OCI-LY3 (cell line): ENCODE results near the gene GRK1.

Experiments used
- H2AFZ ChIP-seq: fragments of 200-600, 300-600 bp; shearing (Covaris generic); 2 replicates; pipeline ENCODE4 v1.6.0; 2014; ENCODE audit warnings: antibody characterized with exemption, low read depth, low read length
- H3K27ac ChIP-seq: fragments of 200-600, 300-600 bp; sonication (generic); 2 replicates; pipeline ENCODE4 v1.5.1; 2014; ENCODE audit warnings: mild to moderate bottlenecking, low read length, moderate library complexity, mixed read lengths
- H3K27me3 ChIP-seq: fragments of 200-600, 300-600 bp; sonication (generic); 2 replicates; pipeline ENCODE4 v1.6.1; 2014; ENCODE audit warnings: low read depth, low read length, mixed read lengths
- H3K36me3 ChIP-seq: fragments of 200-600, 300-600 bp; sonication (generic); replicated peaks from 2 replicates; pipeline ENCODE3; 2014; ENCODE audit warnings: low read depth, low read length, mixed read lengths
- H3K4me1 ChIP-seq: fragments of 300-600, 200-600 bp; sonication (generic); 2 replicates; pipeline ENCODE4 v1.6.1; 2014; ENCODE audit warnings: low read length, mixed read lengths
- H3K4me2 ChIP-seq: fragments of 200-600, 300-600 bp; sonication (generic); 2 replicates; pipeline ENCODE4 v1.6.1; 2014; ENCODE audit warnings: low read length, mixed read lengths
- H3K4me3 ChIP-seq: fragments of 300-600, 200-600 bp; sonication (generic); 2 replicates; pipeline ENCODE4 v1.5.1; 2014; ENCODE audit warnings: antibody characterized with exemption, mild to moderate bottlenecking, low read length, moderate library complexity
- H3K79me2 ChIP-seq: fragments of 300-600, 200-600 bp; shearing (Covaris generic); 2 replicates; pipeline ENCODE4 v1.6.1; 2014; ENCODE audit warnings: mild to moderate bottlenecking, low read length, mixed read lengths
- H3K9ac ChIP-seq: fragments of 300-600, 200-600 bp; shearing (Covaris generic); 2 replicates; pipeline ENCODE4 v1.6.0; 2014; ENCODE audit warnings: mild to moderate bottlenecking, low read length, moderate library complexity
- H3K9me3 ChIP-seq: fragments of 200-600, 300-600 bp; shearing (Covaris generic); 2 replicates; pipeline ENCODE4 v1.6.1; 2014; ENCODE audit warnings: low read length, mixed read lengths; ENCODE audit not compliant: insufficient read depth
- H4K20me1 ChIP-seq: fragments of 200-600, 300-600 bp; sonication (generic); 2 replicates; pipeline ENCODE4 v1.6.1; 2016; ENCODE audit warnings: low read length, mixed read lengths; ENCODE audit not compliant: insufficient read depth
- EZH2phosphoT487 ChIP-seq: fragments of 200-600 bp; shearing (Covaris generic); IDR thresholded peaks from 2 replicates; pipeline ENCODE4 v1.6.1; 2018; ENCODE audit warnings: antibody characterized with exemption, mixed run types, low read depth
- TF ChIP-seq, protein P1 (sequence below): fragments of 200-600, 300-600 bp; sonication (generic); IDR thresholded peaks from 2 replicates; pipeline ENCODE4 v1.5.1; 2014; ENCODE audit warnings: antibody characterized with exemption, low read length, low read depth

The GRK1 gene

DNA sequence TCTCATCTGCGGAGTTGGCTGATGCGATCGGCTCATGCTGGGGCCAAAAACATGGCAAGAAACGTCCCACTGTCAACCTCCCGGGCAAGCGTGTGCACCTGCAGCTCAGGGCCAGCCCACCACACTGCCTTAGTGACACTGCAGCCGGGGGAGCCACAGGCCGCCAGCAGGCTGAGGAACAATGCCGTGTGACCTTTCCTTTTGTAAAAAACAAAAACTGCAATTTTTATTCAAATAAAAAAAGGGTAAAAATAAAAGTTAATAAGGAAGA lies 73.2 kb downstream of the GRK1 start:
- Histone ChIP-seq H3K4me1 (no peaks in the 10 kb centered on the region), H3K9ac (no peak overlapping the region), H4K20me1 (no peaks in the 10 kb centered on the region), H3K4me3 (no peak overlapping the region), H3K36me3 (no peaks in the 10 kb centered on the region), H3K9me3 (no peaks in the 10 kb centered on the region), H3K27ac (no peak overlapping the region), H3K79me2 (no peaks in the 10 kb centered on the region), H2AFZ (no peak overlapping the region), H3K4me2 (no peak overlapping the region), H3K27me3 (no peaks in the 10 kb centered on the region)
- TF ChIP-seq EZH2phosphoT487, result no peak

DNA sequence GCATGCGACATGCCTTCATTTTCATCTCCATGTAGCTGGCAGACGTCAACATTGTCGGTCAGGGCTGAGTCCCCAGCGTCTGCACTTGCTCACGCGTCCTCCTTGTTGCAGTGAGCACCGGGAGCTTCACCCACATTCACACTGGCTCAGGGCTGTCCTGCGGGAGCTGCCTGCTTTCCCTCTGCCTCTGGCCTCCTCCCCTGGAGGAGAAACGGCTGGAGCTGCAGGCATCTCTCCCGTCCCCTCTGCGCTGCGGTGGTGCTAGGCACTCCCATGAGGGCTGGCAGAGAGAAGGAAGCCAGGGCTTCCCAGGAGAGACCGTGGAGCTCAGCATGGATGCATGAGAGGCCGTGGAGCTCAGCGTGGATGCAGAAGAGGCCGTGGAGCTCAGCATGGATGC lies 73.6 kb downstream of the GRK1 start:
- Histone ChIP-seq H3K36me3 (no peaks in the 10 kb centered on the region), H2AFZ (no peak overlapping the region), H3K9ac (no peak overlapping the region), H3K9me3 (no peaks in the 10 kb centered on the region), H3K79me2 (no peaks in the 10 kb centered on the region), H4K20me1 (no peaks in the 10 kb centered on the region), H3K4me3 (no peak overlapping the region), H3K4me2 (no peak overlapping the region), H3K27ac (no peak overlapping the region), H3K4me1 (no peaks in the 10 kb centered on the region), H3K27me3 (no peaks in the 10 kb centered on the region)
- TF ChIP-seq, protein P1, sequence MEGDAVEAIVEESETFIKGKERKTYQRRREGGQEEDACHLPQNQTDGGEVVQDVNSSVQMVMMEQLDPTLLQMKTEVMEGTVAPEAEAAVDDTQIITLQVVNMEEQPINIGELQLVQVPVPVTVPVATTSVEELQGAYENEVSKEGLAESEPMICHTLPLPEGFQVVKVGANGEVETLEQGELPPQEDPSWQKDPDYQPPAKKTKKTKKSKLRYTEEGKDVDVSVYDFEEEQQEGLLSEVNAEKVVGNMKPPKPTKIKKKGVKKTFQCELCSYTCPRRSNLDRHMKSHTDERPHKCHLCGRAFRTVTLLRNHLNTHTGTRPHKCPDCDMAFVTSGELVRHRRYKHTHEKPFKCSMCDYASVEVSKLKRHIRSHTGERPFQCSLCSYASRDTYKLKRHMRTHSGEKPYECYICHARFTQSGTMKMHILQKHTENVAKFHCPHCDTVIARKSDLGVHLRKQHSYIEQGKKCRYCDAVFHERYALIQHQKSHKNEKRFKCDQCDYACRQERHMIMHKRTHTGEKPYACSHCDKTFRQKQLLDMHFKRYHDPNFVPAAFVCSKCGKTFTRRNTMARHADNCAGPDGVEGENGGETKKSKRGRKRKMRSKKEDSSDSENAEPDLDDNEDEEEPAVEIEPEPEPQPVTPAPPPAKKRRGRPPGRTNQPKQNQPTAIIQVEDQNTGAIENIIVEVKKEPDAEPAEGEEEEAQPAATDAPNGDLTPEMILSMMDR, result no peak
- no peak for TF ChIP-seq EZH2phosphoT487

- H3K4me1 ChIP-seq, result no peaks in the 10 kb centered on the region
- H3K9me3 ChIP-seq, result no peaks in the 10 kb centered on the region
- no peaks in the 10 kb centered on the region for H3K36me3 ChIP-seq
- H3K79me2 ChIP-seq, result no peaks in the 10 kb centered on the region
- H3K27ac ChIP-seq, result no peak overlapping the region
- no peaks in the 10 kb centered on the region for H4K20me1 ChIP-seq
- H2AFZ ChIP-seq, result no peak overlapping the region
- H3K27me3 ChIP-seq, result no peaks in the 10 kb centered on the region
- no peak overlapping the region for H3K4me2 ChIP-seq
- TF ChIP-seq, protein P1, result no peak
- no peak for TF ChIP-seq EZH2phosphoT487
- H3K9ac ChIP-seq, result no peak overlapping the region
- no peak overlapping the region for H3K4me3 ChIP-seq
Measured at GRCh38 chr13:113741191-113741668, 74.2 kb downstream of the GRK1 start.

GRCh38 chr13:113742000-113742441 lies 75.0 kb downstream of the GRK1 start:
- H3K4me1 ChIP-seq, result no peaks in the 10 kb centered on the region
- H3K27me3 ChIP-seq, result no peaks in the 10 kb centered on the region
- H3K27ac ChIP-seq, result no peak overlapping the region
- no peak overlapping the region for H3K9ac ChIP-seq
- H3K36me3 ChIP-seq, result no peaks in the 10 kb centered on the region
- TF ChIP-seq EZH2phosphoT487, result no peak
- TF ChIP-seq, protein P1, result peak; percentile 21
- H4K20me1 ChIP-seq, result no peaks in the 10 kb centered on the region
- H3K4me2 ChIP-seq, result peak overlapping the region; percentile 21; the same call in 1 of the 2 replicates
- H3K4me3 ChIP-seq, result no peak overlapping the region
- 0 out of 2 replicates have a peak overlapping the region, but pooled peaks have one; percentile 33 for H2AFZ ChIP-seq
- H3K9me3 ChIP-seq, result no peaks in the 10 kb centered on the region
- H3K79me2 ChIP-seq, result no peaks in the 10 kb centered on the region
